Heart right ventricle (tissue), 16 donors: Measurements from ENCODE around the gene CEL. TPM values are rescaled to one million over a fixed set of nuclear protein-coding genes. Genes with fewer than 3 reads are reported as not detected.
"Not testable (repeated sequence)": the region's sequence is repeated elsewhere in the genome, so short reads cannot be mapped to it uniquely, and the experiment has no call there.

Experiments
- ATAC-seq, 8 donors: fragments of 200-7000 bp; cut with Tn5 transposase; one replicate each; pipeline ENCODE4 v1.9.1; 2020; ENCODE audit warnings: mild to moderate bottlenecking in 8 of 8, moderate library complexity in 8 of 8, moderate number of reproducible peaks in 1 of 8
- DNase-seq, 2 donors: peaks; one replicate each; pipeline ENCODE4 v3.0.0-alpha.2; 2020
- H3K27ac ChIP-seq, 10 donors: fragments of 200-600 bp; sonication (generic) in 2 of 10; one replicate each; pipeline versions ENCODE4 v1.5.0 to v1.8.0; 2020 to 2022; ENCODE audit warnings: mild to moderate bottlenecking in 3 of 10
- H3K27me3 ChIP-seq, 7 donors: fragments of 200-600 bp; one replicate each; pipeline ENCODE4 v1.8.0; 2021 to 2022; ENCODE audit warnings: mild to moderate bottlenecking in 2 of 7
- H3K36me3 ChIP-seq, 9 donors: fragments of 200-600 bp; sonication (generic) in 1 of 9; one replicate each; pipeline versions ENCODE4 v1.5.0 to v1.8.0; 2020 to 2022; ENCODE audit warnings: mild to moderate bottlenecking in 2 of 9
- H3K4me1 ChIP-seq, 9 donors: fragments of 200-600 bp; sonication (generic) in 1 of 9; one replicate each; pipeline versions ENCODE4 v1.5.0 to v1.8.0; 2020 to 2022; ENCODE audit warnings: mild to moderate bottlenecking in 4 of 9
- H3K4me3 ChIP-seq, 10 donors: fragments of 200-600 bp; sonication (generic) in 2 of 10; one replicate each; pipeline versions ENCODE4 v1.5.0 to v1.8.0; 2020 to 2022; ENCODE audit warnings: mild to moderate bottlenecking in 7 of 10, moderate library complexity in 2 of 10
- H3K9me3 ChIP-seq, 11 donors: fragments of 200-600 bp in 10 of 11; sonication (generic) in 2 of 11; one replicate each; pipeline versions ENCODE4 v1.5.0 to v1.8.0; 2013 to 2022; ENCODE audit warnings: mild to moderate bottlenecking in 2 of 11, control low read depth in 1 of 11, moderate library complexity in 1 of 11
- CTCF ChIP-seq, 9 donors: fragments of 200-600 bp; sonication (generic) in 2 of 9; IDR thresholded peaks; one replicate each; pipeline versions ENCODE4 v1.5.0 to v1.8.0; 2021 to 2022; ENCODE audit warnings: antibody characterized with exemption in 9 of 9, mild to moderate bottlenecking in 5 of 9, moderate library complexity in 1 of 9
- whole genome bisulfite sequencing, 2 donors: extraction: QIAGEN DNeasy Blood & Tissue Kit; methylation state at CpG; one replicate each; pipeline ENCODE4 v1.1.7; 2013; ENCODE audit warnings: inconsistent platforms in 1 of 2; 5-methylcytosine and 5-hydroxymethylcytosine counted together
- intact Hi-C, 10 donors: fragments of 100-400 bp; cut with DNase I; formaldehyde crosslinking; loops; one replicate each; pipeline versions ENCODE4 v1.11.1 to v1.14.2; 2022
- polyA plus RNA-seq, 2 donors: library from polyadenylated mRNA; stranded (reverse); fragments of 200-250 nt; gene quantifications; one replicate each; pipeline ENCODE4 v1.2.3, GENCODE V29; 2013
- total RNA-seq, 10 donors: library from RNA; stranded (reverse); fragmentation: NEBNext Ultra II Directional in 3 of 10; extraction: Animal tissue kit (Norgen Biotek cat#: 25700) in 3 of 10; gene quantifications; one replicate each; pipeline versions ENCODE4 v1.2.1 to v1.2.4, GENCODE V29; 2021 to 2023
- donor health status: Arrhythmogenic right ventricular cardiomyopathy.
- donor health status: ischemic (EF 13 %, LVEDD 7.1; RV severe dilation, severe dysfunction).
- donor health status: healthy with polysubstance abuse.
- donor health status: DM: no; HTN: yes; CAD: no.
- donor health status: DM: no; HTN: no; CAD: no.
- donor health status: ischemic (EF 25% LVEDD 6.9; RV normal size, moderate dysfunction).
- donor health status: ischemic (EF 25% LVEDD 5.7; RV mildly dilated, moderate dysfunction).
- donor health status: healthy.
- donor health status: DM: yes; HTN: yes; CAD: no.
- donor health status: Ischemic cardiomyopathy.
- donor health status: ischemic (EF 35%, LVEDD 5.7; RV mildly dilated, moderate dysfunction).
- donor health status: nonischemic (EF 11% LVEDD 7.7; RV severe dilation, severe dysfunction).
- donor health status: DM: yes; HTN: yes; CAD: no.
- donor health status: PGD.
- donor health status: ischemic (EF 29% LVEDD 5.4; RV normal size, mild dysfunction).
- donor health status: nonischemic (EF 23%, LVEDD 6.1; RV moderate dilation, normal function).

The CEL gene
- total and polyA plus RNA-seq, 12 donors: 1.5 to 10.1 (median 2.8) TPM

DNA sequence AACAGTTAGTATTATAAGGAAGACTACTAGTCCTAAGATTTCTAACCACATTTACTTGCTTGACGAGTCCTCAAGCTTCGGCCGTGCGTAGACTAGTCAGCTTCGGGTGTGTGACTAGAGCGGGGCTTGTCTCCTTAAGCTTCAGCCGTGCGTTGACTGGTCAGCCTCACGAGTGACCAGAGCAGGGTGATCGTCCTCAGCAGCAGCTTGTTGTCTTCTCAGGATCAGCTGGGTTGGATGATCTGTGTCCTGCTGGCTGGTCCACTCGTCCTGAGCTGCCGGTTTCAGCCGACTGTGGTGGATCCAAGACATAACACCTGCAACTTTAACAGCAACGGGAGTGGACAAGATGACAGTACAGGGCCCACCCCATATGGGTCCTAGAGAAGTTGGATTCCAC, 16.7 kb downstream of the CEL start:
- H3K4me1 ChIP-seq: no peaks in the 10 kb centered on the region
- H3K27ac ChIP-seq: no peak overlapping the region
- no peak for DNase-seq
- H3K9me3 ChIP-seq: no peaks in the 10 kb centered on the region
- no peaks in the 10 kb centered on the region for H3K36me3 ChIP-seq
- no peaks in the 10 kb centered on the region for H3K27me3 ChIP-seq
- no peak for ATAC-seq
- H3K4me3 ChIP-seq: no peak overlapping the region
- no peak for TF ChIP-seq CTCF (IDR thresholded peaks at IDR 0.05)
- WGBS, 2 donors: 86 to 87% methylated on average over 14 of the region's 14 CpGs
- intact Hi-C loops: no loop called here

DNA sequence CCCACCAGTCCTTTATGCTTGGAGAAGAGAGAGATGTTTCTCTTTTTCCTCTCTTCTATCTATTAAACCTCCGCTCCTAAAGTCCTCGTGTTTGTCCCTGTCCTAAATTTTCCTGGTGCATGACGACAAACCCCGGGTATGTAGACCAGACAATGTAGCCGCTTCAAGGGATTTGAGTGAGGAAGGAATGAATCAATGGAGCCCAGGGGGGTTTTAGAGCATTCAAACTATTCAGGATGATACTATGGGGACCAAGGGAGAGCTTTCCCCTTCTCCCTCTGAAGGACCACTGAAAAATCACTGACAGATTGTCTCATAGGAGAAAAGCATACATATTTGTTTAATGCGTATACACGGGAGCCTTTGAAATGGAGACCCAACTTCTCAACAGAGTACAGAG, 18.4 kb downstream of the CEL start:
- Histone ChIP-seq H3K36me3 (no peaks in the 10 kb centered on the region), H3K4me1 (no peaks in the 10 kb centered on the region), H3K27ac (no peak overlapping the region), H3K9me3 (no peaks in the 10 kb centered on the region), H3K4me3 (no peak overlapping the region), H3K27me3 (no peaks in the 10 kb centered on the region)
- ATAC-seq (no peak), DNase-seq (no peak)
- no peak for TF ChIP-seq CTCF (IDR thresholded peaks at IDR 0.05)
- intact Hi-C loops: no loop called here
- 75 to 94% methylated on average over 7 of the region's 7 CpGs for WGBS, 2 donors

DNA sequence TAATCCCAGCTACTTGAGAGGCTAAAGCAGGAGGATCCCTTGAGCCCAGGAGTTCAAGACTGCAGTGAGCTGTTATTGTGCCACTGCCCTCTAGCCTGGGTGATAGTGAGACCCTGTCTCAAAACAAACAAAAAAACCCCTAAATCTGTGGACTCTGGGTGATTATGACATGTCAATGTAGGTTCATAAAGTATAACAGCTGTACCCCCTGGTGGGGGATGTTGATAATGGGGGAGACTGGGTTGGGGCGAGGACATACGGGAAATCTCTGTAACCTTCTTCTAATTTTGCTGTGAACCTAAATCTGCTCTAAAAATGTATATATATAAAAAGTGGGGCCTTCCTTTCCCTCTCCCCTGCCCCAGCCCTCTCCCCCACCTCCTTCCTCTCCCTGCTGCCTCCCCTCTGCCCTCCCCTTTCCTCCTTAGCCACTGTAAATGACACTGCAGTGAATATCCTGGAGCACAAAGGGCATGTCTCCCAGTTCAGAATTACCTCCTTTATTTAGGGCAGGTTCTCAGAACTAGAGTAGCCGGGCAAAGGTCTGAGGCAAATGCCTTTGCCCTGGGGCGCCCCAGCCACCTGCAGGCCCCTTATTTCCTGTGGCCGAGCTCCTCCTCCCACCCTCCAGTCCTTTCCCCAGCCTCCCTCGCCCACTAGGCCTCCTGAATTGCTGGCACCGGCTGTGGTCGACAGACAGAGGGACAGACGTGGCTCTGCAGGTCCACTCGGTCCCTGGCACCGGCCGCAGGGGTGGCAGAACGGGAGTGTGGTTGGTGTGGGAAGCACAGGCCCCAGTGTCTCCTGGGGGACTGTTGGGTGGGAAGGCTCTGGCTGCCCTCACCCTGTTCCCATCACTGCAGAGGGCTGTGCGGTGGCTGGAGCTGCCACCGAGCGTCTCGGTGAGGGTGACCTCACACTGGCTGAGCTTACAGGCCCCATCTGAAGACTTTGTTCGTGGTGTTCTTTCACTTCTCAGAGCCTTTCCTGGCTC, 19.3 kb downstream of the CEL start:
- not testable (repeated sequence) for H3K36me3 ChIP-seq, DNase-seq
- ATAC-seq: peak in 7 of 8 donors; percentile 24 to 59 (median 35)

DNA sequence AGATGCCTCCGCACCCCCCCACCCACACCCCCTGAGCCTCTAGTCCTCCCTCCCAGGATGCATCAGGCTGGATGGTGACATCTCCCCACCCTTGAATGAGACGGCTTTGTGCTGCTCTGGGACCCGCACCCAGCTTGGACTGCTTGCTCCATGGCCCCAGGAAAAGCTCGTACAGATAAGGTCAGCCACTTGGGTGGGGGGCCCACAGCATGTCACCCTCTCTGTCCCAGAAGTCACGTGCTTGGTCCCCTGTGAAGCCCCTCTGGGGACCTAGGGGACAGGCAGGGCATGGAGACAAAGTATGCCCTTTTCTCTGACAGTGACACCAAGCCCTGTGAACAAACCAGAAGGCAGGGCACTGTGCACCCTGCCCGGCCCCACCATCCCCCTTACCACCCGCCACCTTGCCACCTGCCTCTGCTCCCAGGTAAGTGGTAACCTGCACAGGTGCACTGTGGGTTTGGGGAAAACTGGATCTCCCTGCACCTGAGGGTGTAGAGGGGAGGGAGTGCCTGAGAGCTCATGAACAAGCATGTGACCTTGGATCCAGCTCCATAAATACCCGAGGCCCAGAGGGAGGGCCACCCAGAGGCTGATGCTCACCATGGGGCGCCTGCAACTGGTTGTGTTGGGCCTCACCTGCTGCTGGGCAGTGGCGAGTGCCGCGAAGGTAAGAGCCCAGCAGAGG, 20.3 kb downstream of the CEL start:
- H3K9me3 ChIP-seq, H3K4me1 ChIP-seq, H3K27me3 ChIP-seq, H3K27ac ChIP-seq, intact Hi-C loops, H3K36me3 ChIP-seq, ATAC-seq, DNase-seq, H3K4me3 ChIP-seq: not testable (repeated sequence)
- 79 to 83% methylated on average over 5 to 7 of the region's 12 CpGs for WGBS, 2 donors

More for the DNA sequence above, 19.3 kb downstream of the CEL start:
- H3K27me3 ChIP-seq, intact Hi-C loops, H3K9me3 ChIP-seq, H3K4me3 ChIP-seq, H3K4me1 ChIP-seq, H3K27ac ChIP-seq: not testable (repeated sequence)
- WGBS, 2 donors: 83 to 92% methylated on average over 10 of the region's 18 CpGs

DNA sequence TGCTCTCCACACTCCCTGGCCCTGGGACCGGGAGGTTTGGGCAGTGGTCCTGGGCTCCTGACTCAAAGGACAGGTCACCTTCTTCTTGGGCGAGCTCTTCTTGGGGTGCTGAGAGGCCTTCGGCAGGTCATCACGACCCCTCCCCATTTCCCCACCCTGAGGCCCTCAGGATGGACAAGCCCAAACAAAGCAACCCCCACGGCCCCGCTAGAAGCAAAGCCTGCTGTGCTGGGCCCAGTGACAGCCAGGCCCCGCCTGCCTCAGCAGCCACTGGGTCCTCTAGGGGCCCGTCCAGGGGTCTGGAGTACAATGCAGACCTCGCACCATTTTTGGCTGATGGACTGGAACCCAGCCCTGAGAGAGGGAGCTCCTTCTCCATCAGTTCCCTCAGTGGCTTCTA, 21.9 kb downstream of the CEL start:
- H3K36me3 ChIP-seq, intact Hi-C loops, H3K9me3 ChIP-seq, H3K27ac ChIP-seq, H3K4me3 ChIP-seq, ATAC-seq, H3K4me1 ChIP-seq, H3K27me3 ChIP-seq, DNase-seq: not testable (repeated sequence)
- 76 to 86% methylated on average over 7 to 9 of the region's 9 CpGs for WGBS, 2 donors

- H3K27ac ChIP-seq, H3K27me3 ChIP-seq, ATAC-seq, H3K4me3 ChIP-seq, H3K9me3 ChIP-seq, H3K36me3 ChIP-seq, intact Hi-C loops, DNase-seq: not testable (repeated sequence)
- peaks cover 0 to 15% (median 0%) of the 10 kb centered on the region in 9 donors for H3K4me1 ChIP-seq
- WGBS, 2 donors: 89 to 90% methylated on average over 16 to 17 of the region's 17 CpGs
Observed at GRCh38 chr9:133086212-133086860, 24.6 kb downstream of the CEL start.
